D341Med (cell line): ENCODE measurements around the gene SHH.

Experiments
- DNase-seq: peaks from one replicate; pipeline ENCODE4 v3.0.0; 2012; ENCODE audit warnings: low spot score

The SHH gene

GRCh38 chr7:155811895-155812761, at the start of gene SHH:
Gene SHH (minus strand): TSS chr7:155812463. CDS start chr7:155812122, 341 bp downstream.
- DNase-seq, result no peak

- no peak for DNase-seq
Measured at GRCh38 chr7:155861480-155861868, 49.2 kb upstream of the SHH start.

DNA sequence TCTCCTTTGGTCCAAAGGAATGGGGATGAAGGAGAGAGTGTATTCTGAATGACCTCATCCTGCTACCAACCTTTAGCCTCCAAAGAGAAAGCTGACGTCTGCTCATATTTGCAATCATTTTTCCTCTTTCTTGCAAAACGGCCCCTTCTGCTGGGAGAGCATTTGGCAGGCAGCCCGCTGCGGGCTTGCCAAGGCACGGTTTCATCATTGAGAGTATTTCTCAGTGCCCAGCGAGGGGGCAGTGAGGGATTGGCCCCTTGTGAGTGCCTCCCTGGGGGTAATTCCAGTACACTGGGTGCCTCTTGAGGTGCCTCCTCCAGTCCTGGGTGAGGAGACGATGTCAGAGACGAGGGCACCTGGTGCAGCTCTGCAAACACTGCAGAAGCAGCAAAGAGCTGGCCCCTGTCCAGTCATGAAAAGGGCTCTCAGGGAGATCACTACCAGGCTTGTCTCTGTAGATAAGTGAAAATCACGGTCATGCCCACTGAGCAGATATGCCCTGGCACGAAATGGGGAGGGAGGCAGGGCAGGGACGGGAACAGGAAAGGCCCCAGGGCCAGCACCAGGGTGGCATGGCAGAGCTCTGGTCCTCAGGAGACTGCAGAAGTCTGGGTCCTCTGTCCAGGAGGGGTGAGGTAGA, 48.7 kb upstream of the SHH start:
- no peak for DNase-seq

GRCh38 chr7:155860461-155860839, 48.2 kb upstream of the SHH start:
- no peak for DNase-seq

DNA sequence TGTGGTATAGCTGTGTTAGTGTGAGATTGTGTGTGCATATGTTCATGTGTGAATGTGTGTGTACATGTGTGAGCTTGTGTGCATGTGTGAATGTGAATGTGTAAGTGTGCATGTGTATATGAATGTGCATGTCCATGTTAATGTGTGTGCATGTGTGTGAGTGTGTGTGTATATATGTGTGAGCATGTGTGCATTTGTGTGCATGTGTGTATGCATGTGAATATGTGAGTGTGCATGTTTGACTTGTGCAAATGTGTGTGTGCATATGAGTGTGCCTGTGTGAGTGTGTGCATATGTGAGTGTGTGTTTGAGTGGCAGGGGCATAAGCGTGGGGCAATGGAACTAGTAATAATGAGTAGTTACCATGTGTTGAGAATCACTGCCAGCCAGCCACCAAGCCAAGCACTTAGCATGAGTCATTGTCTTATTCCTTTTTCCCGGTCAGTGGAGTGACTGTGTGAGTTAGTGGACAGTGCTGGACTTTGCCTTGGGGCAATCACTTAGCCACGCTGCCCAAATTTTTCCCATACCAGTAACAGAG, 46.3 kb upstream of the SHH start:
- no peak for DNase-seq

DNA sequence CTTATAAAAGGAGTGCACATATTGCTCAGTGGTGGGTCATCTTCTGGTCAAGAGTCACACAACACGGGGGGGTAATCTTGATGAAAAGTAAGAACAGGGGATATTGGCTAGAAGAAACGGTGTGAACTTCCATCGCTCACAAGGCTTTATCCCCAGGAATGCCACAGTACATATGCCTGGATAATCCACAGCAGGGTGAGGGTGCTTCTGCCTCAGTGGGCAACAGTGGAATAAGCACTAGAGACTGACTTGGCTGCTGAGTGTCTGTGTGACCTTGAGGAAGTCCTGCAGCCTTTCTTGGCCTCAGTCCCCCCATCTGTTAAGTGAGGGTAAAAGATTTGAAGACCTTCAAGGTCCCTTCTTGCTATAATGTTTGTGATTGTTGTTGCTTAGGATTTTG, 44.9 kb upstream of the SHH start:
- no peak for DNase-seq

DNA sequence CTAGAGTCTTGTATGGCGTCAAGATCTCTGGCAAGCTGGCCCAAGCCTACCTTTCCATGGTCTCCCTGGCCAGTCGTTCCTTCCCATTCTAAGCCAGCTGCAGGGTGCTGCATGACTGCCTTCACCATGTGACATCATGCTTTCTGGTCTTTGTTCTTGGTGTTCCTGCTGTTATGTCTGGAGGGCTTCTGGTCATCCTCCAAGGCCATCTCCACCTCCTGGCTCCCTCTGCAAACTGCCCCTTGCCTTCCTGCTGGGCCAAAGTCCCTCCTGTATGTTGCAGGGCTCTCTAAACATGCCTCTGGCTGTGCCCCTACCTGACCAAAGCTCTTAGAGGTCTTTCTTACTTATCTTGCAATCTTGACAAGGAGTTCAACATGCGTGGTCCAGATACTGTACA, 44.4 kb upstream of the SHH start:
- DNase-seq, result no peak

- DNase-seq, result no peak
Measured at GRCh38 chr7:155852426-155853301, 40.4 kb upstream of the SHH start.

DNA sequence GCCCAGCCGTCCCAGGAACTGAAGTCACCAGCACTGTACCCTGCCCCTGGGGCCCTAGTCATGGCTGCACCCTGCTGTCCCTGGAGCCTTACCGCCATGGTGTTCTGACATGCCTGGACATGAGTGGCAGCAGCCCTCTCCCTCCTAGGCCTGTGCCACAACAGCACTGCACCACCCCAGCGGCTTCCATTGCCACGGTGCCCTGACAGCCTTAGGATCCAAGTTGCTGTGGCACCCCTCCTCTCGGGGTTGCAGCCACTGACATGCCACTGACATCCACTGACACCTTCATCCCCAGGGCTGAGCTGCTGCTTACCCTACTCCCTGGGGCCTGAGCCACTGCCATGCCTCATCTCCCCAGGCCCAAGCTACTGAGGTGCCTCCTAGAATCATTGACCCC, 39.6 kb upstream of the SHH start:
- no peak for DNase-seq

DNA sequence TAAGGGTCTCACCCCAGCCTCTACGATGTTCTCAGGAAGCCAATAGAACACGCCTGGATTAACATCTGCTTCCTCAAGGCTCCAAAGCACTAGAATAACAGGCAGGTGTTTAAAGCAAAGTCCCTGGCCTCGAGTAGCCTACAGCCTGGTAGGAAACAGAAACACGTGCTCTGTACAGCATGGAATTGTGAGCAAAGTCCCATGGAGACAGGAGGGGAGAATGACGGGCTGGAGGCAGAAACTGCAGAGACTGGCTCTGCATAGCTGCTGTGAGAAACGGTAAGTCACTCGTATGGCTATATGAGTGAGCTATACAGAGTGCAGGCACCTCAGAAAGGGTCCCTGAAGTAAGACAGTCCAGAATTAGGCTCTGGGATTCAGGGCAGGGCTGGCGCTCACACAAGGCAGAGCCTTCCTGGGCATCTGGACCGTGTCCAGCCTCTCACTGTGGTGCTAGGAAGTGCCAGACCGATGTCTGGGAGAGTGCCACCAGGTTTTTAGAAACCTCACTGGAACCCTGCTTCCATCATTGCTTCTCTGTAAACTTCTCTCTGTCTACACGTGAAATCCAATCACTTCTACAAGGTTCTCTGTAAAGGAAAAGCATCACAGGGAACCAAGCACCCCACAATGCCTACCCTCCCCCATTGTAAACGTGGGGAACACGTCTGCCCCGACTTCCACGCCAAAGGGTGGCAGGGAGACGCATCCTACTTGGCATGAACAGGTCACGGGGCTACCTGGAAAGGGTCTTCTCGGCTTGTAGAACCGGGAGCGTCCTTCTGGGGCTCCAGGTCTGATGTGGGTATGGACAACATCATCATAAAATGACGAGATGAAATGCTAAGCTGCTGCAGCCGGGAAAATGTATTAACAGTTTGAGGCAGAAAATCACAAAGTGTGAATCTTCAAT, 38.8 kb upstream of the SHH start:
- no peak for DNase-seq

- no peak for DNase-seq
Measured at GRCh38 chr7:155850001-155850436, 37.8 kb upstream of the SHH start.

DNA sequence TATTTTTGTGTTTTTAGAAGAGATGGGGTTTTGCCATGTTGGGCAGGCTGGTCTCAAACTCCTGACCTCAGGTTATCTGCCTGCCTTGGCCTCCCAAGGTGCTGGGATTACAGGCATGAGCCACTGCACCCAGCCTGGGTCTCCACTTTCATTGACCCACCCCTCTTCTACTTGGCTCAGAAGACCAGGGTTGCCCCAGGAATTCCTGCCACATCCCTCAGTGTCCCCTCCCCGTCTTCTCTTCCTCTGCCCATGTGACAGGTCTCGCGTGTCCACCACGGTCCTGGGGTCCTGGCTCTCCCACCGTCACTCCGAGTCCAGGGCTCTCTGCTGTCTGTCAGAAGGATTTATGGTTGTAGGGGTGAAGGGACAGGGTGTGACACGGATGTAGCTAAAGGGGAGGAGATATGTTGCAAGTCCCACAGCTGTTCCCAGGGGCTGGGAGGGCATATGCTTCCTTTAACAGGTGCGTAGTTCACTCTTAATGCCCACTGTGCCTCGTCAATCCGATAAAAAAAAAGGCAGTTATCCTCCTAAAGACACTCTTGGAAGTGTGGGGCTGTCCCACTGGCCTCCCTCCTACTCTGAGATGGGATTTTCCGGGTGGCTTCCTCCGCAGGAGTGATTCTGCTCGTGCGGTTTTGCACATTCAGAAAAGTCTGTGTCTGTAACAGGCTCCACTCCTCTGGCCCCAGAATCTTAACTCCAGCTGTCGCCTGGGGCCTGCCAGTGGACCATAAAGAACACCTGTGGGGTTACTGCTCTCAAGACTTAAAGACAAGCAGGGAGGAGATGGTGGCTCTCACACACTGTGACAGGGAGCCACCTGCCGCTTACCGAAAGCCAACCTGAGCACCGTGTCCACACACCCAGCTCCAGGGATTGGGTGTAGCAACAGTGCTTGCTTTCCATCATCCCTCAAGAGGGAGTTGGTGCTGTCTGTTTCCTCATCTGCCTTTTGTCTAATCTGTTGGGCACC, 36.7 kb upstream of the SHH start:
- no peak for DNase-seq

- DNase-seq, result no peak
Measured at GRCh38 chr7:155847821-155848435, 35.7 kb upstream of the SHH start.

GRCh38 chr7:155846936-155847335, 34.7 kb upstream of the SHH start:
- DNase-seq, result no peak

DNA sequence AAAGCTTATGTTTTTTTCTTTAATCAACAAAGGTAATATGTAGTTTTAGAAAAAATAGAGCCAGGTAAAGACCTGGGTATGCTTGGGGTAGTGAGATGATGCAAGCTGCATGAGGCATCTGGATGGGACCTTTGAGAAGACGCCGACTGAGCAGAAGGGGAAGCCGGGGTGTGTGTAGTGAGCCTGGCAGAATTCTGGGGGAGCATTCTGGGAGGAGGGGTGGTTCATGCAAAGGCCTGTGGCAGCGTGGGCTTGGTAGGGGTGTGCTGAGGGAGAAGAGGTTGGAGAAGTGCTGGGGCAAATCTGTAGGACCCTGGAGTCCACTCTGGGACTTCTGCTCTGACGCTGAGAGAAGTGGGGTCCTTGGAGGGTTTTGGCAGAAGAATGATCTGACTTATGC, 33.9 kb upstream of the SHH start:
- no peak for DNase-seq

GRCh38 chr7:155845226-155845625, 33.0 kb upstream of the SHH start:
- no peak for DNase-seq

DNA sequence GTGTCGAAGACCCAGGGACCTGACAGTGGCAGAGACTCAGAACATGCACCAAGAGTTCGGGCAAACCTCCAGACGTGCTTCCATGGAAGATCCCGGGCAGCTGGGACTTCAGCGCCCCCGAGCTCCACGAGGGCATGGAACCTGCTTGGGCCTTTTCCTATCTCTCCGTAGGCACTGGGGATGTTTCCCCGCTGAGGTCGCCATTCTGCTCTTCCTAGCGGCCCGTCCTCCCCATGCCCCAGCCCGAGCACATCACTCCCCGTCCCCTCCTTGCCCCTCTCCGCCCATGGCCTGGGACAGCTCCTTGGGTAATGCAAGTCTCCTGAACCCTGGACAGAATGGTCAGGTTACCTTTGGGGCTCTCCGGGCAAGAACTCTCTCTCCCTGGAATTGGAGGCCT, 32.3 kb upstream of the SHH start:
- DNase-seq, result no peak

DNA sequence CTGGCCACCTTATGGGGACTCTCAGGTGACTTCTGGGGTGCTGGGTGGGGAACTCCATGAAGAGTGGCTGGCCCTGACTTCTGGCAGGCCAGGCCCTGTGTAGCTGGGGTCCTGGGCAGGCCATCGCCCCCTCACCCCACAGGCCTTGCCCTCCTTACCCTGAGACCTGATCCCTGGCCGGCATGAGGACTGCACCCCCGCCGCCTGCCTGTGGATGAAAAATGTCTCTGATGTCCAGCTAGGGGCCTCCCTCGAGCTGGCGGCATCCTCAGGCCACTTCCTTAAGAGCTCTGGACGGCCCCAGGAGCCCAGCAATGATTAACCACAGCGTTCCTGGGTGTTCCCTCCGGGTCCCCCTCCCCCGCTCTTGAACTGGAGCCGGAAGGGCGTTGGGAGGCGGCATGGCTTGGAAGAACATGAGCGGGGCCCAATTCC, 31.8 kb upstream of the SHH start:
- DNase-seq, result no peak

GRCh38 chr7:155843426-155844018, 31.3 kb upstream of the SHH start:
- DNase-seq, result no peak
